Stimulated activated CD8-positive, alpha-beta memory T cell treated with anti-CD3 and anti-CD28 coated beads, Interleukin-12 subunit alpha, Interleukin-12 subunit beta, amount 100 ng/mL, for 4 hours (primary cell): ENCODE measurements around the gene PAGE2.
"Not testable (repeated sequence)": the region's sequence is repeated elsewhere in the genome, so short reads cannot be mapped to it uniquely, and the experiment has no call there.

Experiments
- DNase-seq: peaks from one replicate; pipeline ENCODE4 v3.0.0-alpha.2; 2020; ENCODE audit warnings: low read depth

The PAGE2 gene

GRCh38 chrX:55127692-55128091 is 38.9 kb downstream of the PAGE2 start:
- DNase-seq, result no peak

GRCh38 chrX:55129361-55129760 is 40.5 kb downstream of the PAGE2 start:
- DNase-seq, result no peak

- no peak for DNase-seq
These were observed 41.7 kb downstream of the PAGE2 start for GRCh38 chrX:55130481-55130880.

- no peak for DNase-seq
These were observed 43.6 kb downstream of the PAGE2 start for GRCh38 chrX:55132416-55132815.

GRCh38 chrX:55135171-55135570 is 46.4 kb downstream of the PAGE2 start:
- no peak for DNase-seq

- DNase-seq, result not testable (repeated sequence)
These were observed 52.0 kb downstream of the PAGE2 start for GRCh38 chrX:55140800-55141199.
